ENCODE results near the gene INPP4B.

The INPP4B gene

DNA sequence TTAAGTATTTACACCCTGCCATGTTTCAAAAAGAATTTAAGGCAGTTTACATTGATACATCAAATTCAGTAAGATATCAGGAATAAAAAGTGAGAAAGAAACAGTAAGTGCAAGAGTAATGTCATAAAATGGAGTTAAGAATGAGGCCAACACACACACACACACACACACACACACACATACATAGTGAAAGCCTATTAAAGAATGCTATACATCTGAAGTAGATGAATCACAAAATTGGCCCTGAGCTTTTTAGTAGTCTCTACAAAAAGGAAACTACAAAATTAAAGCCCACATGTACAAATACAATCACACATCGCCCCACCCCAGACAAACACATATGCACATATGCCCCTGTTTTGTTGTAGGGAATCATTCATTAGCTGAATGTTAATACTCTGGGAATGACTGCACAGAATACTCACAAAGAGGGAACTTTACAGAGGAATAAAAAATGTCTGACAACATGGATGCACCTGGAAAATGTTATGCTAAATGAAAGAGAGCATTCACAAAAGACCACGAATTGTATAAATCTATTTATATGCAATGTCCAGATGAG lies 780.9 kb downstream of the INPP4B start:
- TF ChIP-seq, protein P1, sequence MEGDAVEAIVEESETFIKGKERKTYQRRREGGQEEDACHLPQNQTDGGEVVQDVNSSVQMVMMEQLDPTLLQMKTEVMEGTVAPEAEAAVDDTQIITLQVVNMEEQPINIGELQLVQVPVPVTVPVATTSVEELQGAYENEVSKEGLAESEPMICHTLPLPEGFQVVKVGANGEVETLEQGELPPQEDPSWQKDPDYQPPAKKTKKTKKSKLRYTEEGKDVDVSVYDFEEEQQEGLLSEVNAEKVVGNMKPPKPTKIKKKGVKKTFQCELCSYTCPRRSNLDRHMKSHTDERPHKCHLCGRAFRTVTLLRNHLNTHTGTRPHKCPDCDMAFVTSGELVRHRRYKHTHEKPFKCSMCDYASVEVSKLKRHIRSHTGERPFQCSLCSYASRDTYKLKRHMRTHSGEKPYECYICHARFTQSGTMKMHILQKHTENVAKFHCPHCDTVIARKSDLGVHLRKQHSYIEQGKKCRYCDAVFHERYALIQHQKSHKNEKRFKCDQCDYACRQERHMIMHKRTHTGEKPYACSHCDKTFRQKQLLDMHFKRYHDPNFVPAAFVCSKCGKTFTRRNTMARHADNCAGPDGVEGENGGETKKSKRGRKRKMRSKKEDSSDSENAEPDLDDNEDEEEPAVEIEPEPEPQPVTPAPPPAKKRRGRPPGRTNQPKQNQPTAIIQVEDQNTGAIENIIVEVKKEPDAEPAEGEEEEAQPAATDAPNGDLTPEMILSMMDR (conservative IDR thresholded peaks at IDR 0.05): no peak
- no peak overlapping the region for H3K27ac ChIP-seq

DNA sequence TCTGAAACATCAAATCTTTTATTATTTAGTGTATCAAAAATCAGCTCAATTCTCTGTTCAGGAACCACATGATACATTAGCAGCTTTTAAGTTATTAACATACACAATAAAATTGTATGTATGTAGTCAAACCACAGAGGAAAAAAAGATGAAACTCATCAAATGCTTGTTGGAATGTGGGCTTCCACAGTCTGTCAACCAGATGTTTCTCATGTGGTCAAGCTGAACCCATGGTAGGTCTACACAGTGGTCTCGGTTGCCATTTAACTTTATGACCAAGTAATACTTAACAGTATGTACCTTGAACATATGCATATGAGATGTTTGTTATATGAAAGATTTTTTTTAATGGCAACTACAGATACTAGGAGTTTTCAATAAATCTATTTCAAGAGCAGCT lies 781.9 kb downstream of the INPP4B start:
- TF ChIP-seq, protein P1 (conservative IDR thresholded peaks at IDR 0.05): no peak

DNA sequence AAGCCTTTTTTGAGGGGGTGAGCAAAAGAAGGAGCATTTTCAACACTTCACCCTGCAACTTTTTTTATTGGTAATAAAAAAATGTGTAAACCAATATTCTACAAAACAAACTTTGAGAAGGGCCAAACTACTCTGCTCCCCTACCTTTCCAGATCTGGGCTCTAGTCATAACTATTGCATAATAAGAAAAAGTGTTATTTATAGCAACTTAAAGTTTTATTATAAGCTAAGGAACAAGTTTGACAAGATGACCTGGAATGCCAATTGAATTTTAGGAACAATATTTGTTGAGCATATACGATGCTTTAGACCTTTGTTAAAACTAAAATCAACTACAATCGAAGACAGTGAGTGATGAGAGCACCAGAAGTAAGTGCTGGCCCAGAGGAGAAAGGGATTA lies 800.1 kb downstream of the INPP4B start:
- TF ChIP-seq, protein P1 (conservative IDR thresholded peaks at IDR 0.05): no peak
- no peak overlapping the region for H3K27ac ChIP-seq

More for the DNA sequence above, 781.9 kb downstream of the INPP4B start:
- no peak overlapping the region for H3K27ac ChIP-seq

DNA sequence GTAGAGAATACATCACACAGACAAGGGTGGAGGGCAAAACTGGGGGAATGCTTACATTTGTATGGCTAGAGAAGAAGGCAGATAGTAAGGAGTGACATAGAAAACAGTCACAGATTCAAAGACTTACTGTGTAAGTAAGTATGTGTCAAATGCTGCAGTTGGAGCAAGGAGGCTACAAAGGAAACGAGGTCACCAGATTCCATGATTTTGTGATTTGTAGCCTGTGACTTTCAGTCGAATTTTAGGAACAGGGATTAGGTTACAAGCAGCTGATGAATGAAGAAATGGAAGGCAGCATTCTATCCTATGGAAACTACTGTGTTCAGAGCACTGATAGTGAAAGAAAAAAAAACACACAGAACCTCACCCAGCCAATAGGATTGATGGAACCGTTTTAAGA lies 801.8 kb downstream of the INPP4B start:
- TF ChIP-seq, protein P1 (conservative IDR thresholded peaks at IDR 0.05): no peak
- H3K27ac ChIP-seq: no peak overlapping the region

DNA sequence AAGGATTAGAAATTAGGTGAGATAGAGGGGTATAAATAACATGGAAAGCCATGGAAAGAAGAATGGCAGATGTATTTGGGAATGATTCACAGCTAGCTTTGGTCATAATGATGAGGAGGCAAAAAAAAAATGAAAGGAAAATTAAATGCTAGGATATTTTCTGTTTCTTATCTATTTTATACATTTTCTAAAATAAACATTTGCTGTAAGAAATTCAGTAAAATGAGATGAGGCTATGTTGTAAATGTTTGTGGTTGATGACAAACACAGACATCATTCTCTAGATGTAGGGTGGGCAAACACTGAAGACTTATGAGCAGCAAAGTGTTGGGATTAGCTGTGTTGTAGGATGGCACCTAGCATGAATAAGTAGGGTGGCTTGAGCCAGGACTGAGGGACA lies 802.6 kb downstream of the INPP4B start:
- no peak overlapping the region for H3K27ac ChIP-seq
- TF ChIP-seq, protein P1 (conservative IDR thresholded peaks at IDR 0.05): no peak

DNA sequence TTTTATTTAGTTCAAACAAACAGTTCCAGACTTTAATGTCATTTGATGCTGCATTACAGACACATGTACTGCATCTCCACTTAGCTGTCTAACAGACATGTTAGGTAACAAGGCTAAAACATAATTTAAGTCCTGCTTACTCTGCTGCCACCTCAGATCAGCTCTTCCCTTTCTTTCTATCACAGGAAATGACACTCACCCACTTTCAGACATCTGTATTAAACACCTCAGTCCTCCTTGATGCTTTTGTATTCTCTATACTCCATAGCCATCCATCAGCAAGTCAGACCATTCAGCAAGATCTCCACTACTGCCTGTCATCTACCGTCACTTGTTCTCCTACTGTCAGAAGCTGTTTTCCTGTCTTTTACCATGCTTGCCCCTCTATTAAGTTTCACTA lies 804.3 kb downstream of the INPP4B start:
- TF ChIP-seq, protein P1 (conservative IDR thresholded peaks at IDR 0.05): no peak
- H3K27ac ChIP-seq: no peak overlapping the region

DNA sequence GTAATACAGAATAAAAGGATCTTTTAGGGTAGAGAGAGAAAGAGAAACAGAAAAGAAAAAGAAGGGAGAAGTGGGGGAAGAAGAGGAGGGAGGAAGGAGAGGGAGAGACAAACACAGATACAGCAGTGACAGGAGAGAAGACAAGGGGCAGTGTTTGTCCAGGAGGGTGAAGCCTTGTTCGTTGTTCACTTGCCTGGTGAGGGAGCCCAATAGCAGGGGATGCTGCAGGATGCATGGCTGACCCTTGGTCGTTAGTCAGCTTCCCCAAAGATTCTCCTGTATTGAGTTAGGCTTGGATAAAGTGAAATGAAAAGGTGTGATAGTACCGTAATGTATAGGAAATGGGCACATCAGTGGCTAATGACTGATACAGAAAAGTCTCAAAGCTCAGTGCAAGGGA lies 806.1 kb downstream of the INPP4B start:
- TF ChIP-seq, protein P1 (conservative IDR thresholded peaks at IDR 0.05): no peak
- H3K27ac ChIP-seq: no peak overlapping the region
